GM12801 (cell line): ENCODE measurements around the gene LRRC71.

ENCODE experiments used
- CTCF ChIP-seq: IDR thresholded peaks from one replicate; pipeline ENCODE4 v1.5.1; 2011; ENCODE audit warnings: control low read depth; ENCODE audit not compliant: insufficient read length; ENCODE audit errors: extremely low read depth

The LRRC71 gene

GRCh38 chr1:156909671-156910070, 10.8 kb upstream of the LRRC71 start:
- no peak for TF ChIP-seq CTCF

- TF ChIP-seq CTCF = no peak
These were observed 10.1 kb upstream of the LRRC71 start for GRCh38 chr1:156910309-156910782.

DNA sequence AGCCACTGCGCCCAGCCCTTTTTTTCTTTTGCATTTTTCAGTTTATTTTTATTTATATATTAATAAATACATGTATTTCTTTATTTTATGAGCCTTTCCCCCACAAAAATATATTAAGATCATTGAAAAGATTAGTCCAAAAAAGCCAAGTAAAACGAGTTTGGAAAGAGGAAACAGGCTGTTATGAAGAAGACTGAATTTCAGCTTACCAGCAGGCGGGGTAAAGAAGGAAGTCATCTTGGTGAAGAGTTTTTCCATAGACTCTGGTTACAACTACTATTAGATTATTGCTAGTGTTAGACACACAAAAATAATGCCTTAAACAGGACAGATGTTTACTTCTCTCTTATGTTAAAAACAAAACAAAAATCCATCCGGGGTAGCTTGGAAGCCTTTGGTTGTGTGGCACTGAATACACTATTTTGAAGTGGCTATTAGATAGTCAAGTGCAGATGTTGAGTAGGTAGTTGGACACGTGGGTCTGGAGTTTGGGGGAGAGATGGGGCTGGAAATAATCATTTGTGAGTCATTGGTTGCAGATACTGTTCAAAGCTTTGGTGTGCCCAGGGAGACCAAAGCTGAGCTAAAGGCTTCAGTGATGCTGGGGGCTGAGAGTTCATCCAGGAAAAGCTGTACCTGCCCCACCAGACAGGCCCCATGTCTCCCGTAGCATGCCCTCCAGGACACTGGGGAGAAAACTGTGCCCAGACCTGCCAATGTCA, 8.7 kb upstream of the LRRC71 start:
- no peak for TF ChIP-seq CTCF

GRCh38 chr1:156912310-156912709, 8.1 kb upstream of the LRRC71 start:
- no peak for TF ChIP-seq CTCF

GRCh38 chr1:156912861-156913808, 7.3 kb upstream of the LRRC71 start:
- no peak for TF ChIP-seq CTCF

- no peak for TF ChIP-seq CTCF
These were observed 6.5 kb upstream of the LRRC71 start for GRCh38 chr1:156913809-156914387.

- no peak for TF ChIP-seq CTCF
These were observed 6.0 kb upstream of the LRRC71 start for GRCh38 chr1:156914440-156914856.
